ENCODE data around the gene CDH4.

Gene CDH4

GRCh38 chr20:61332016-61332975 lies 80.2 kb downstream of the CDH4 start:
- FAIRE-seq: no peak

GRCh38 chr20:61333484-61334108 lies 81.5 kb downstream of the CDH4 start:
- no peak for FAIRE-seq

- no peak for FAIRE-seq
Observed at GRCh38 chr20:61340157-61340556, 88.1 kb downstream of the CDH4 start.

GRCh38 chr20:61341605-61342004 lies 89.5 kb downstream of the CDH4 start:
- no peak for FAIRE-seq

- FAIRE-seq: no peak
Observed at GRCh38 chr20:61343934-61344333, 91.9 kb downstream of the CDH4 start.

GRCh38 chr20:61345656-61346055 lies 93.6 kb downstream of the CDH4 start:
- no peak for FAIRE-seq

GRCh38 chr20:61346996-61347395 lies 94.9 kb downstream of the CDH4 start:
- no peak for FAIRE-seq

- no peak for FAIRE-seq
Observed at GRCh38 chr20:61347443-61347842, 95.4 kb downstream of the CDH4 start.

- no peak for FAIRE-seq
Observed at GRCh38 chr20:61349447-61350165, 97.5 kb downstream of the CDH4 start.

GRCh38 chr20:61350500-61351250 lies 98.6 kb downstream of the CDH4 start:
- FAIRE-seq: no peak

- FAIRE-seq: no peak
Observed at GRCh38 chr20:61352346-61353260, 100.5 kb downstream of the CDH4 start.

- FAIRE-seq: no peak
Observed at GRCh38 chr20:61353261-61354000, 101.4 kb downstream of the CDH4 start.

GRCh38 chr20:61354001-61354390 lies 101.9 kb downstream of the CDH4 start:
- FAIRE-seq: no peak

GRCh38 chr20:61354501-61354900 lies 102.4 kb downstream of the CDH4 start:
- no peak for FAIRE-seq

- no peak for FAIRE-seq
Observed at GRCh38 chr20:61354901-61355495, 102.9 kb downstream of the CDH4 start.

- FAIRE-seq: no peak
Observed at GRCh38 chr20:61355585-61355984, 103.5 kb downstream of the CDH4 start.

GRCh38 chr20:61356196-61356595 lies 104.1 kb downstream of the CDH4 start:
- FAIRE-seq: no peak

GRCh38 chr20:61357119-61357518 lies 105.1 kb downstream of the CDH4 start:
- no peak for FAIRE-seq

GRCh38 chr20:61359254-61359653 lies 107.2 kb downstream of the CDH4 start:
- no peak for FAIRE-seq

GRCh38 chr20:61360296-61360695 lies 108.2 kb downstream of the CDH4 start:
- no peak for FAIRE-seq

GRCh38 chr20:61360940-61361339 lies 108.9 kb downstream of the CDH4 start:
- no peak for FAIRE-seq

Measured in A204.1 (cell line).